ENCODE measurements around the gene PI4KB.

PI4KB gene

GRCh38 chr1:151312826-151313225, 14.4 kb downstream of the PI4KB start:
- in situ Hi-C loops (cut with MboI; ENCODE audit: low sequenced_read_pairs) = no loop called here

DNA sequence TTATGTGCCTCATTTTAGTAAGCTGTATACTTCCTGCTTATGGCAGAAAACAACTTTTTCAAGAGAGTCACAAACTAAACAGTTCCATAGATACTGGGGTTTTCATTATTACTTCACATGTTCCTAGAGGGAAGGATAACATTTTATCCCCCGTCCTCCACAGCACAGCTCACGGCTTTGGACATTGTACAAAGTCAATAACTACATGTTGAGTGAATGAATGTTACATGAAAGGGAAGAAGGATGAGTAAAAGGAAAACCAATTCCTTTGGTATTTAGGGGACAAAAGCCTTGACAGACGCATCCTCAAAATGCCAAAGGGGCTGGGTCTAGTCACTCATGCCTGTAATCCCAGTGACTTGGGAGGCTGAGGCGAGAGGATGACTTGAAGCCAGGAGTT, 14.8 kb downstream of the PI4KB start:
- in situ Hi-C loops (cut with MboI; ENCODE audit: low sequenced_read_pairs) = no loop called here

DNA sequence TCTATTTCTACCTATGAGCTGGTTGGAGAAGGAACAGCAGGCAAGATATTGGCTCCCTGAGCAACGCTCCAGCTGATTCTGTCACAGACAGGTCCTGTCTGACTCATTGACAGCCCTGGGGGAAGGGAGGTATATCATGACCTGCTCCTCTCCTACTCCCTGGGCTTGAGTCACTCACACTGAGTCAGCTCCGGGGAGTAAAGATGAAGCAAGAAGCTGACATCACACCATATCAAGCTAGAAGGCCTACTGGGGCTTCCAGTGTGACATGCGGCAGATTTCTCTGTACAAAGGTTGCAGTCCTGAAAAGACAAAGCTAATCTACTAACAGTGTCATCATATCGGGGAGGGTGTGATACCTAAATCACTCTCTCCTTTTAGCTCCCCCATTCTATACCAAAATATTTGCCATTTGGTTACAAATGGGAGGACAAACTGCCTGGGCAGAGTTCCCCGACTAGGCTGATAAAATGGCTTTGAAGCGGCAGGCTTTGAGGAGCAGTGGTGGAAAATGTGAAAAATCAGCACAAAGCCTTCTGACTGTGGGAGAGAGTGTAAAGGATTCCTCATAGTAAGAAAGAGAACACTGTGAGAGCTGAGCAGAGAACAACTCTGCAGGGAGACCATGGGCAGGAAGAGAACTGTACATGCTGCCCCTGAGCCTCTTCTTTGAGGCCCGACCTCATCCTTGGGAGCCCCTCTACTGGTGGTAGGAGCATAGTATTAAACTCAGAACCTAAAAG, 15.5 kb downstream of the PI4KB start:
- in situ Hi-C loops (cut with MboI; ENCODE audit: low sequenced_read_pairs) = no loop called here

DNA sequence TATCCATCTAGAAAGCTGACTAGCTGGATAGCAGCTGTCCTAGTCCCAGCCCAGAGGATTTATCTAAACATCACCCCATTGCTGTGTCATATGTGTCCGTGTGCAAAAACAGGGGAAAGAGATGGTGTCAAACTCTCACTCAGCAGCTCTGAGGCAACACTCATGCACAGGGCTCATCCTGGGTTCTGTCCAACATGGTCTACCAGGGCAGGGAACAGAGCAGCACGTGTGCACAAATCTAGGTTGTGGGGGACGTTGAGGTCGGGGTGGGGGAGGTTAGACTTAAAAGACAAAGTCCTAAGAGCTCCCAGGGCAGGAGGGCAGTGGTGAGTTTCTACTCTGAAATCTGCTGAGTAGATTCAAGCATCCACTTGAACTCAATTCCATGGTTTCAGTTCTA, 16.2 kb downstream of the PI4KB start:
- in situ Hi-C loops (cut with MboI; ENCODE audit: low sequenced_read_pairs) = no loop called here

DNA sequence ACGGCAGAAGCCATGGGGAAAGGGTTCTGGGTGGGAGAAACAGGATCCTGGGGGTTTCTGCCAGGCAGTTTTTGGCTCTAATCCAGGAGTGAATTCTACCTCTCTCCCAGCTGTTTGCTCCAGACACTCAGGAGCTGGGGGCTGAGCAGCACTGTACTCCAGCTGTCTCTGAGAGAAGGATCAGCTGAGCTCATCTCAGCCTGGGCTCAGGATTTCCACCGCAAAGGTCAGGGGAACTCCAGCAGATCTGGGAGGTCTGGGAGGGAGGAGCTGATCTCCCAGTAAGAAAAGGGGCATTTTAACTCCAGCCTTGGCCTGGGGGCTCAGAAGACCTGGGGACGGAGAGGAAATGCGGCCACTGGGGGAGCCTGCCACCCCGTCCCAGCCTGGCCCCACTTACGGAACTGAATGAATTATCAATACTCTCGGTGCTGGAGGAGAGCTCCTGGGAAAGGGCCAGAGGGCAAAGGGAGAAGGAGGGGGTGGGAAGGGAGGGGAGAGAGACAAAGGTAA, 17.3 kb downstream of the PI4KB start:
- in situ Hi-C loops (cut with MboI; ENCODE audit: low sequenced_read_pairs) = no loop called here

DNA sequence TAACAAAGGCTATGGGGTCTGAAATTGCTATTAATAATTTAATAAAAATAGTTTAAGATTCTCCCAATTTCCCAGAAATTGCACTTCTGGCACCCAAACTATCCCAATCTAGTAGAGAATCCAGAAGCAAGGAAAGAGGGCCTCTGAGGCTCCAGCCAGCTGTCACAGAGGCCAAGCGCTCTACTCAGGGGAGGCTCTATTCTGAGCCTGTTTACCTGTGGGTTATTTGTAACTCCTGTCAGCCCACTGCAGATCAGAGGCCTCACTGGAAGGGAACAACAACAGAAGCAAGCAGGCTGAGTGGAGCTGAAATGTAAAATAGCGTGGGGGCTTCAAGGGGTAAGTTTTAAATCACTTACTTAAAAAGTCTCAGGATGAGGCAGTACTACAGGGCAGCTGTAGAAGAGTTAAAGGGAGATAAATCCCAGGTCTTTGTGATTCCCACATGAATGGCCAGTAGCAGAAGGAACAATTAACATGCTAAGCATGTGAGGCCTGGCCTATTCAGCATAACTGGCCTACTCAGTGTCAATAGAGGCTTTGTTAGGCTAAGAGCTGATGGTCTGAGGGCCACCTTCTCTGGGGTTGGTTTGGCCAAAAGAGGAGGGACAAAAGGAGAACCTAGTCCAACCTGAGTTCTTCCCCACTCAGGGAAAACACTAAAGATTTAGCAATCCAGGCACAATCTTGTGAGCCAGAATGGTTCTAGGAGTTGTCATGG, 32.3 kb downstream of the PI4KB start:
- in situ Hi-C loops (cut with MboI; ENCODE audit: low sequenced_read_pairs) = no loop called here

- in situ Hi-C loops (cut with MboI; ENCODE audit: low sequenced_read_pairs) = no loop called here
These were observed 34.1 kb downstream of the PI4KB start for GRCh38 chr1:151293093-151293492.

- in situ Hi-C loops (cut with MboI; ENCODE audit: low sequenced_read_pairs) = no loop called here
These were observed 34.8 kb downstream of the PI4KB start for GRCh38 chr1:151292207-151293030.

GRCh38 chr1:151290709-151291303, 36.4 kb downstream of the PI4KB start:
- in situ Hi-C loops (cut with MboI; ENCODE audit: low sequenced_read_pairs) = no loop called here

DNA sequence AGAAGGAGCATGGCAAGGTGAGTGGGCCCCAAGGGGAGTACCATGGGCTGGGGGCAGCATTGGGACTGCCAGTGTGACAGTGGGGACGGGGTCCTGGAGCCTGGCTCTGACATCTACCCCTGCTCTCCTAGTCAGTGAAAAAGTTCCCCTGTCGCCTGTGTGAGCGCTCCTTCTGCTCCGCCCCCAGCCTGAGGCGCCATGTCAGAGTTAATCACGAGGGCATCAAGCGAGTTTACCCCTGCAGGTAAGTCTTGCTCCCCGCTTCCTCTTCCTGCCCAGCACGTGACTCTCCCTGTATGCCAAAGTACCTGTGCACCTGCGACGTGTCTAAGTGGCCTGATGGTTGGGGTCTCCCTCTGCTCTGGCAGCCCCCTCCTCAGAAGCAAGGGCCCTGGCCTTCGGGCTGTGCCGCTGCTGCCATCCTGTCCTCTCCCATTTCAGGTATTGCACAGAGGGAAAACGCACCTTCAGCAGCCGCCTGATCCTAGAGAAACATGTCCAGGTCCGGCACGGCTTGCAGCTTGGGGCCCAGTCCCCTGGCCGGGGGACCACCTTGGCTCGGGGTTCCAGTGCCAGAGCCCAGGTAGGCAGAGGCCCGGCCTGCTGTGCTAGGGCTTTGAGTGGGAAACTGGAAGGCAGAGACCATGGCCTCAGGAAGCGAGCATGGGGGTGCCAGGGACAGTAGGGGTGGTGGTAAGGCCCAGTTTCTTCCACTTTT, 37.1 kb downstream of the PI4KB start:
- in situ Hi-C loops (cut with MboI; ENCODE audit: low sequenced_read_pairs) = no loop called here

DNA sequence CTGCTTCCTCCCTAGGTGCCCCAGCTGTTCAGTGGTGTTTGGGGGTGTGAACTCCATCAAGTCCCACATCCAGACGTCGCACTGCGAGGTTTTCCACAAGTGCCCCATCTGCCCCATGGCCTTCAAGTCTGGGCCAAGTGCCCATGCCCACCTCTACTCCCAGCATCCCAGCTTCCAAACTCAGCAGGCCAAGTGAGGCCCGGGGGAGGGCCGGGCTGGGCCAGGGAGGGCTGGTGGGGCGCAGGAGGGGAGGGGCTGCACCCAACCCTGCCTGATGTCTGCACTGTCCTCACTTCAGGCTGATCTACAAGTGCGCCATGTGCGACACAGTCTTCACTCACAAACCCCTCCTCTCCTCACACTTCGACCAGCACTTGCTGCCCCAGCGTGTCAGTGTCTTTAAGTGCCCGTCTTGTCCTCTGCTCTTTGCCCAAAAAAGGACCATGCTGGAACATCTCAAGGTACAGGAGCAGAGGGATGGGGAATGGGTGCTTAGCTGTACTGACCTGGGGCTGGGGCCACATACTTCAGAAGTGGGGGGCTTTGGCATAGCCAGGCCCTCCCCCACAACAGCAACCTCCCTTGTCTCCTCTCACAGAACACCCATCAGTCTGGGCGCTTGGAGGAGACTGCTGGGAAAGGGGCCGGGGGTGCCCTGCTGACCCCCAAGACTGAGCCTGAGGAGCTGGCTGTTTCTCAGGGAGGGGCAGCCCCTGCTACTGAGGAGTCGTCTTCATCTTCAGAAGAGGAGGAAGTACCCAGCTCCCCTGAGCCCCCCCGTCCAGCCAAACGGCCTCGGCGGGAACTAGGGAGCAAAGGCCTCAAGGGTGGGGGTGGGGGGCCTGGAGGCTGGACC, 37.9 kb downstream of the PI4KB start:
- in situ Hi-C loops (cut with MboI; ENCODE audit: low sequenced_read_pairs) = no loop called here

- in situ Hi-C loops (cut with MboI; ENCODE audit: low sequenced_read_pairs) = no loop called here
These were observed 38.7 kb downstream of the PI4KB start for GRCh38 chr1:151288502-151288901.

- in situ Hi-C loops (cut with MboI; ENCODE audit: low sequenced_read_pairs) = no loop called here
These were observed 39.3 kb downstream of the PI4KB start for GRCh38 chr1:151287767-151288500.

DNA sequence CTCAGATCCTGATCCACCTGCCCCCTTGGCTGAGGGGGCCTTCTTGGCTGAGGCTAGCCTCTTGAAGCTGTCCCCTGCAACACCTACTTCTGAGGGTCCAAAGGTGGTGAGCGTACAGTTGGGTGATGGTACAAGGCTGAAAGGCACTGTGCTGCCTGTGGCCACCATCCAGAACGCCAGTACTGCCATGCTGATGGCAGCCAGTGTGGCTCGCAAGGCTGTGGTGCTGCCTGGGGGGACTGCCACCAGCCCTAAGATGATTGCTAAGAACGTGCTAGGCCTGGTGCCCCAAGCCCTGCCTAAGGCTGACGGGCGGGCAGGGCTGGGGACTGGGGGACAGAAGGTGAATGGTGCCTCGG, 39.9 kb downstream of the PI4KB start:
- in situ Hi-C loops (cut with MboI; ENCODE audit: low sequenced_read_pairs) = no loop called here

DNA sequence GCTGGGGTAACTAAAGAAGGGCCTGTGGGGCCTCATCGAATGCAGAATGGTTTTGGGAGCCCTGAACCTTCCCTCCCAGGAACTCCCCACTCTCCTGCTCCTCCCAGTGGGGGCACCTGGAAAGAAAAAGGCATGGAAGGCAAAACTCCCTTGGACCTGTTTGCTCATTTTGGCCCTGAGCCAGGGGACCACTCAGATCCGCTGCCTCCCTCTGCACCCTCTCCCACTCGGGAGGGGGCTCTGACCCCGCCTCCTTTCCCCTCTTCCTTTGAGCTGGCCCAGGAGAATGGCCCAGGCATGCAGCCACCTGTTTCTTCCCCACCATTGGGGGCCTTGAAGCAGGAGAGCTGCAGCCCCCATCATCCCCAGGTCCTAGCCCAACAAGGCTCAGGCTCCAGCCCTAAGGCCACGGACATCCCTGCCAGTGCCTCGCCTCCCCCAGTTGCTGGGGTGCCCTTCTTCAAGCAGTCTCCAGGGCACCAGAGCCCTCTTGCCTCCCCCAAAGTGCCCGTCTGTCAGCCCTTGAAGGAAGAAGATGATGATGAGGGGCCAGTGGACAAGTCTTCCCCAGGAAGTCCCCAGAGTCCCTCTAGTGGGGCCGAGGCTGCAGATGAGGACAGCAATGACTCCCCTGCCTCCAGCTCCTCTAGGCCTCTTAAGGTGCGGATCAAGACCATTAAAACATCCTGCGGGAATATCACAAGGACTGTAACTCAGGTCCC, 40.4 kb downstream of the PI4KB start:
- in situ Hi-C loops (cut with MboI; ENCODE audit: low sequenced_read_pairs) = no loop called here

- in situ Hi-C loops (cut with MboI; ENCODE audit: low sequenced_read_pairs) = no loop called here
These were observed 43.1 kb downstream of the PI4KB start for GRCh38 chr1:151284013-151284577.

GRCh38 chr1:151282883-151283725, 44.1 kb downstream of the PI4KB start:
- in situ Hi-C loops (cut with MboI; ENCODE audit: low sequenced_read_pairs) = no loop called here

All from hTERT RPE-1 (cell line).